22Rv1 (cell line): ENCODE data around the gene PRM1.

Experiments
- H3K27ac ChIP-seq: fragments of 450-650 bp; 2 replicates; pipeline ENCODE4 v1.5.1; 2017
- CTCF ChIP-seq: fragments of 450-650 bp; IDR thresholded peaks from 2 replicates; pipeline ENCODE4 v1.5.1; 2017; ENCODE audit warnings: mild to moderate bottlenecking
- ZFX ChIP-seq: fragments of 450-650 bp; IDR thresholded peaks from 2 replicates; pipeline ENCODE4 v1.6.1; 2017; ENCODE audit warnings: antibody characterized with exemption, borderline replicate concordance

Gene PRM1

GRCh38 chr16:11326737-11327276 is 45.7 kb upstream of the PRM1 start:
- H3K27ac ChIP-seq: no peak overlapping the region
- TF ChIP-seq CTCF: no peak
- TF ChIP-seq ZFX: no peak

- no peak overlapping the region for H3K27ac ChIP-seq
- TF ChIP-seq CTCF (no peak), ZFX (no peak)
Observed at GRCh38 chr16:11326084-11326736, 45.1 kb upstream of the PRM1 start.

- H3K27ac ChIP-seq: no peak overlapping the region
- no peak for TF ChIP-seq ZFX
- no peak for TF ChIP-seq CTCF
Observed at GRCh38 chr16:11325404-11326083, 44.4 kb upstream of the PRM1 start.

GRCh38 chr16:11323551-11324336 is 42.6 kb upstream of the PRM1 start:
- H3K27ac ChIP-seq: no peak overlapping the region

GRCh38 chr16:11322823-11323222 is 41.7 kb upstream of the PRM1 start:
- TF ChIP-seq CTCF (no peak), ZFX (no peak)
- no peak overlapping the region for H3K27ac ChIP-seq

More at GRCh38 chr16:11323551-11324336, 42.6 kb upstream of the PRM1 start:
- TF ChIP-seq ZFX (no peak), CTCF (no peak)

- H3K27ac ChIP-seq: no peak overlapping the region
- no peak for TF ChIP-seq CTCF
- TF ChIP-seq ZFX: no peak
Observed at GRCh38 chr16:11321662-11322061, 40.5 kb upstream of the PRM1 start.

GRCh38 chr16:11320170-11320569 is 39.0 kb upstream of the PRM1 start:
- TF ChIP-seq ZFX: no peak
- TF ChIP-seq CTCF: no peak
- no peak overlapping the region for H3K27ac ChIP-seq
